ENCODE measurements around the gene RUNX1. TPM values are rescaled to one million over a fixed set of nuclear protein-coding genes. Genes with fewer than 3 reads are reported as not detected.
A peak's percentile ranks its signal among the peaks of the same experiment; 100 is the strongest.

Gene RUNX1
- total and polyA plus RNA-seq, 2 donors (not counting 1 experiment from before 2014, with no cell fraction given) = 26.3 to 73.0 TPM

GRCh38 chr21:34882719-34883131 lies 166.4 kb downstream of the RUNX1 start:
- DNase-seq = peak; percentile 73
- H3K4me3 Mint-ChIP-seq = peak overlapping the region; percentile 35
- no peaks in the 10 kb centered on the region for H3K9me3 Mint-ChIP-seq (ENCODE audit: insufficient read depth)

More at GRCh38 chr21:34882719-34883131, 166.4 kb downstream of the RUNX1 start:
- WGBS (ENCODE audit: insufficient coverage) = 0% methylated on average over 1 of the region's 2 CpGs
- Histone ChIP-seq H3K27ac (ENCODE audit: low read length in 2 of 2) (peak overlapping the region in 1 of 2 donors; percentile 23), H3K4me2 (replicated peaks; ENCODE audit: low read depth, low read length, poor library complexity, severe bottlenecking) (peak overlapping the region; percentile 28), H2AFZ (ENCODE audit: insufficient read depth, low read depth, low read length, poor library complexity, severe bottlenecking) (no peak overlapping the region), H4K20me1 (ENCODE audit: control insufficient read depth, insufficient read depth, low read length, poor library complexity, severe bottlenecking) (peaks cover 21% of the 10 kb centered on the region), H3K36me3 (replicated peaks in 1 of 2; ENCODE audit: control extremely low read depth in 1 of 2, control insufficient read depth in 1 of 2, extremely low read depth in 1 of 2, insufficient read depth in 2 of 2, low read length in 1 of 2) (peaks cover 6 to 15% of the 10 kb centered on the region in 2 experiments), H3K9me3 (ENCODE audit: control extremely low read depth in 1 of 3, control insufficient read depth in 2 of 3, insufficient read depth in 1 of 3, low read length in 2 of 3) (no peaks in the 10 kb centered on the region), H3K4me3 (ENCODE audit: control extremely low read depth in 1 of 5, extremely low read depth in 1 of 5, insufficient read depth in 1 of 5, low read depth in 2 of 5, low read length in 4 of 5) (peak overlapping the region in 1 of 5 experiments; percentile 29), H3K79me2 (ENCODE audit: control insufficient read depth, insufficient read depth, low read length) (peaks cover 44% of the 10 kb centered on the region), H3K9ac (ENCODE audit: low read length) (no peak overlapping the region), H3K4me1 (ENCODE audit: control insufficient read depth in 2 of 2, insufficient read depth in 2 of 2, low read length in 2 of 2) (peaks cover 42 to 53% of the 10 kb centered on the region in 2 donors), H3K27me3 (replicated peaks in 1 of 4; ENCODE audit: control extremely low read depth in 1 of 4, control insufficient read depth in 3 of 4, insufficient read depth in 4 of 4, low read length in 3 of 4) (no peaks in the 10 kb centered on the region)
- POLR2A ChIA-PET = interaction anchor here (0.6 to 0.7 kb wide), 2 partner anchors 91 to 250 kb away, joined by 4 to 7 read pairs; no protein-coding TSS in a partner anchor
- intact Hi-C loops (cut with micrococcal nuclease) = loop anchor here (1.0 to 10.0 kb wide), 3 partner anchors 16 to 1052 kb away; no protein-coding TSS in a partner anchor
- Mint-ChIP-seq H3K27me3 (no peaks in the 10 kb centered on the region), H3K27ac (peak overlapping the region; percentile 1), H3K4me1 (peaks cover 51% of the 10 kb centered on the region)
- ATAC-seq (ENCODE audit: low read depth) = peak; percentile 73
- CTCF ChIA-PET = interaction anchor here (0.7 to 0.9 kb wide), 4 partner anchors 25 to 518 kb away, joined by 3 to 4 read pairs (median 3); no protein-coding TSS in a partner anchor
- no peak for TF ChIP-seq EZH2 (IDR thresholded peaks at IDR 0.05; ENCODE audit: borderline replicate concordance, insufficient read depth, low read depth, low read length, poor library complexity, severe bottlenecking)
- TF ChIP-seq, protein P1, sequence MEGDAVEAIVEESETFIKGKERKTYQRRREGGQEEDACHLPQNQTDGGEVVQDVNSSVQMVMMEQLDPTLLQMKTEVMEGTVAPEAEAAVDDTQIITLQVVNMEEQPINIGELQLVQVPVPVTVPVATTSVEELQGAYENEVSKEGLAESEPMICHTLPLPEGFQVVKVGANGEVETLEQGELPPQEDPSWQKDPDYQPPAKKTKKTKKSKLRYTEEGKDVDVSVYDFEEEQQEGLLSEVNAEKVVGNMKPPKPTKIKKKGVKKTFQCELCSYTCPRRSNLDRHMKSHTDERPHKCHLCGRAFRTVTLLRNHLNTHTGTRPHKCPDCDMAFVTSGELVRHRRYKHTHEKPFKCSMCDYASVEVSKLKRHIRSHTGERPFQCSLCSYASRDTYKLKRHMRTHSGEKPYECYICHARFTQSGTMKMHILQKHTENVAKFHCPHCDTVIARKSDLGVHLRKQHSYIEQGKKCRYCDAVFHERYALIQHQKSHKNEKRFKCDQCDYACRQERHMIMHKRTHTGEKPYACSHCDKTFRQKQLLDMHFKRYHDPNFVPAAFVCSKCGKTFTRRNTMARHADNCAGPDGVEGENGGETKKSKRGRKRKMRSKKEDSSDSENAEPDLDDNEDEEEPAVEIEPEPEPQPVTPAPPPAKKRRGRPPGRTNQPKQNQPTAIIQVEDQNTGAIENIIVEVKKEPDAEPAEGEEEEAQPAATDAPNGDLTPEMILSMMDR (IDR thresholded peaks at IDR 0.05) = no peak

All from B cell (primary cell).